Subcutaneous adipose tissue (tissue), 4 donors: ENCODE results near the gene ADRA1B. TPM values are rescaled to one million over a fixed set of nuclear protein-coding genes. Genes with fewer than 3 reads are reported as not detected.

Source experiments
- total RNA-seq, 4 donors: library from RNA; depleted of rRNA; stranded (reverse); fragments of >200 nt; gene quantifications; one replicate each; pipeline ENCODE4 v1.1.0, GENCODE V29; 2016
- TF ChIP-seq, protein P1 (sequence below): fragments of 450-650 bp; IDR thresholded peaks from one replicate; pipeline ENCODE4 v1.5.1; 2016; ENCODE audit warnings: low read depth, mild to moderate bottlenecking, control low read depth, antibody characterized with exemption, moderate library complexity

The ADRA1B gene
- total RNA-seq, 4 donors from 2014 or later = 1.5 to 2.6 (median 2.1) TPM

DNA sequence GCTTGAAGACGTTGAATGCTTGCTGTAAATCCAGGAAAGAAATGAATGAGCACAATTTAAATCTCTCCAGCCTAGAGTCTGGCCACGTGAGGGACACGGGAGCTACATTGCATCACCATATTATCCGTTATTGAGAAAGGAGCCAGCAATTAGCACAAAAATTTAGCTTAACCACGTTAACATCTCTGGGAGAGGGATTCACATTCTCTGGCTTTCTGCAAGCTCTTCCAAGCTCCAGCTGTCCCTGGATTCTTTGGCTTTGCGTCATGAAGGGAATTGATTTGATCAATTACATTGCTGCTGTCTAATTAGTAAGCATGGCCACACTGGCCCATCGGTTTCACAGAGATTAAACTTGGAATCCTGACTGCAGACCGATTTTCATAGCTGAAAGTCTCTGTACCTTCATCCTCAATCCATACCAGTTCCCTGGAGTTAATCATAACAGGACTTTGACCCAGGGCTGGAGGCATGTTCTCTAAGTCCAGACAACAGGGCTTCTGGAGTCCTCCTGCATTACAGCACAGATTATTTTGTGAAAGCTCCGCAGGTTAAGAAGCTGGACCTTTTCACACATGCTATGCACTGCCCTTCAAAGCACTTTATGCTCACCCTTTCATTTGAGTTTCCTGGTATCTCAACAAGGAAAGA is 31.6 kb downstream of the ADRA1B start:
- TF ChIP-seq, protein P1, sequence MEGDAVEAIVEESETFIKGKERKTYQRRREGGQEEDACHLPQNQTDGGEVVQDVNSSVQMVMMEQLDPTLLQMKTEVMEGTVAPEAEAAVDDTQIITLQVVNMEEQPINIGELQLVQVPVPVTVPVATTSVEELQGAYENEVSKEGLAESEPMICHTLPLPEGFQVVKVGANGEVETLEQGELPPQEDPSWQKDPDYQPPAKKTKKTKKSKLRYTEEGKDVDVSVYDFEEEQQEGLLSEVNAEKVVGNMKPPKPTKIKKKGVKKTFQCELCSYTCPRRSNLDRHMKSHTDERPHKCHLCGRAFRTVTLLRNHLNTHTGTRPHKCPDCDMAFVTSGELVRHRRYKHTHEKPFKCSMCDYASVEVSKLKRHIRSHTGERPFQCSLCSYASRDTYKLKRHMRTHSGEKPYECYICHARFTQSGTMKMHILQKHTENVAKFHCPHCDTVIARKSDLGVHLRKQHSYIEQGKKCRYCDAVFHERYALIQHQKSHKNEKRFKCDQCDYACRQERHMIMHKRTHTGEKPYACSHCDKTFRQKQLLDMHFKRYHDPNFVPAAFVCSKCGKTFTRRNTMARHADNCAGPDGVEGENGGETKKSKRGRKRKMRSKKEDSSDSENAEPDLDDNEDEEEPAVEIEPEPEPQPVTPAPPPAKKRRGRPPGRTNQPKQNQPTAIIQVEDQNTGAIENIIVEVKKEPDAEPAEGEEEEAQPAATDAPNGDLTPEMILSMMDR = no peak

DNA sequence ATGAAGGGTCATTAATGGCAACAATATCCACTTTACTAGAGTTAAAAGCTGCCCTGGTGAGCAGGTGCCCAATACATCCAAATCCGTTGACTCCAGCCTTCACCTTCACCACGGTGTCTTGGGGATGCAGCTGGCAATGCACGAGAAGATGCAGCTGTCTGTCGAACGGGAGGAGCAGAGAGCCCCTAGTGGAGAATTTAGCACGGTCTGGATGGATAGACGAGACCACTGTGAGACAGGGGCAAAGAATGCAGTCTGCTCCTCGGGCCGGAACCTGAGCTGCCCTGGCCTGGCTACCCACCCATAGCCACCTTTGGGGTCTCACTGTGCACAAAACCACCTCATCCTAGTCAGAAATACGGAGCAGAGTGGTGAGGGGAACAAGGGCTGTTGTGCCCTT is 35.1 kb downstream of the ADRA1B start:
- TF ChIP-seq, protein P1 = no peak

DNA sequence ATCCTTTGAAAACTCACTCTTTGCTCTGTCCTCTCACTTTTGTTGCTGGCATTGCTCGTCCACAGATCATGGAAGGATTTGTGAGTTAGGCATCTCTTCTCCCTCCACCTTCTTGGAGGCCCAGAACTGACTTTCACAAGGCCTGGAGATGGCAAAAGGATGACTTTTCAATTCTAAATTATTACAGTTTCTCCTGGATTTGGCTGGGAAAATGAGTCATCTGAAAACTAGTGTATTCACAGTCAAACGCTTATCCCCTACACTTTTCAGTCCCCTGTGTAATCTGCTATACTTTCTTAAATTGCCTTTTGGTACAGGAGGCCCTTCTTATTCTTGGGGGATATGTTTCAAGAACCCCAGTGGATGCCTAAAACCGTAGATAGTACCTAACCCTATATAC is 35.6 kb downstream of the ADRA1B start:
- TF ChIP-seq, protein P1 = no peak

DNA sequence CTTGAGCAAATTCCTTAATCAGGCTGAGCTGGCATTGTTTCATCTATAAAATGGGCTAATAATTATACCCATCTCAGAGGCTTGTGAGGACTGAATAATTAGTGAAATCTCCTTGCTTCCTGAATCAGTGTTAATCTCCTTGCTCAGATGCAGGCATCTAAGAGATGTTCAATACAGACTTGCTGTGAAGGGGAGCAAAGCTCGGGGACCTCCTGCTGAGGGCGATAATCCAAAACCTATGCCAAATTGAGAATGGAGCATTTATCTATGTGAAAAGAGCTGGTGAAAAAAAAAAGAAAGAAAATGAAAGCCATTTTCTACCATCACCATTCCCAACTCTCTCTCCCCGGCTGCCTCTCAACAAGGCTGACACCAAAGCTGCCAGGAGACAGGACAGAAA is 37.3 kb downstream of the ADRA1B start:
- TF ChIP-seq, protein P1 = no peak

DNA sequence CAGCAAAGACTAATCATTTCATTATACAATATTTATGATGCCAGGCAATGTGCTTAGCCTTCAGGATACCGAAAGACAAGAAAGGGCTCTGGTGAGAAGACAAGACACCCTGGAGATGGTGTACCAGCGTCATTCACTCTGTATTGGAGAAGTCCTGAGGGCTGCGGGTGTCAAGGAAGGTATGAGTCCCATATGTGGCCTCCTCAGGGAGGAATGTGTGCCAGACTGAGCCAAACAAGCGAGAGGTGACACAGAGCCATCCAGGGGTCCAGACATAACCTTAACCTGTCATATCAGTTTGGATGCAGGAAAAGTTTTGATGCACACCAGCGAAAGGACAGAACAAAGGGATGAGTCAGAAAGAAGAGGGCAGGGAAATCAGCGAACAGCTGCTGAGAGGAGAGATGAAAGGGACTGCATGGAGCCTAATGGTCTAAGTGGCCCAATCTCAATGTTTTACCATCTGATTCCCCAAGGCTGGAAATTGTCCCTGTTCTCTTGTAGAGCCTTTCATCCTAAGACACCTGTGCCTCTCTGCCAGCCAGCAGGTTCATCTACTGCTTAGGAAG is 38.9 kb downstream of the ADRA1B start:
- TF ChIP-seq, protein P1 = no peak

DNA sequence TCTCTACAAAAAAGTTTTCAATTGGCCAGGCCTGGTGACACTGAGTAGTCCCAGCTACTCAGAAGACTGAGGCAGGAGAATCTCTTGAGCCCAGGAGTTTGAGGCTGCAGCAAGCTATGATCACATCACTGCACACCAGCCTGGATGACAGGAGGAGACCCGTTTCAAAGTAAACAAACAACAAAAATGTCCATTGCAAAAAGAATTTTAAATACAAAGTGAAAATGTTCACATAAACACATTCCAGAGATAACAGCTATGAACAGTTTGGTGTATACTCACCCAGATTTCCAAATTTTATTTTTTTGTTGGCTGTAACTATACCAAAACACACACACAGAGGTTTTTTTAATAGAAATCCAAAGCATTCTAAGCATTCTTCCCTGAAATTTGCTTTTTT is 39.8 kb downstream of the ADRA1B start:
- TF ChIP-seq, protein P1 = no peak

DNA sequence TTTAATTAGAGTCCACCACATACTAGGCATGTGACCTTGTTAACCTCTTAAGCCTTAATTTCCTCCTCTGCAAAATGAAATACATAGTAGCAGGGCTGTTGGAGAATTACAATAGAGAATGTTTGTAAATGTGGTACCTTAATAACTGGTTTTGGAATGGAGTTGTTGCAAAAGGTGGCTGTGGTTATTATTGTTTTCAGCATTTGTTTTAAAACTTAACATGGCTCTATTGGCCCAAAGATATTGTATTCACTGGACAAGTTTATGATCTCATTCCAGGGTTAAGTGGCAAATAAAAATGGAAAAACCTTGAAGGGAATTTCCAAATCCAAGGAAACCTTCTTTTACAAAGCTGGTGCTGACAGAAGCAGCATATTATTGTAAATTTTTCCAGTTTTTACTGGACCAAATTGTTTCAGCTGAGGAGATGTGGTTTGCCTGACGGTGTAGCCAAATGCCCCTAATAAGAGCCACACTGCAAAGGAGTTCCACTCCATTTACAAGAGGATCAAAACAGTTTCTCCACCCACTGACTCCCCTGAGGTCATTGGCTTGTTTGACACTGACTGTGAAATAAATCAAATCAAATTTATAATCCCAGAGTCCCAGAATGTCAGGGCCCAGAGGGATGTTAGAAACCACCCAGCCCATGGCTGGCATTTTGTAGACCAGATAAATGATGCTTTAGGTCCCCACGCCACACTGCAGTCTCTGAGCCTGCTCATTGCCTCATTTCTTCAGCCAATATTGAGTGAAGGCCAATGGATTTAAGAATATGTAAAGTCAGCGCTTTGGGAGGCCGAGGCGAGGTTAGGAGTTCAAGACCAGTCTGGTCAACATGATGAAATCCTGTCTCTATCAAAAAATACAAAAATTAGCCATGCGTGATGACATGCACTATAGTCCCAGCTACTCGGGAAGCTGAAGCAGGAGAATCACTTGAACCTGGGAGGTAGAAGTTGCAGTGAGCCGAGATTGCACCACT is 45.2 kb downstream of the ADRA1B start:
- TF ChIP-seq, protein P1 = no peak
